HG03432 (cell line): ENCODE data around the gene HOXC5.

Experiments used
- ATAC-seq: cut with Tn5 transposase; IDR thresholded peaks from one replicate; pipeline ENCODE4 v1.9.1; 2021; ENCODE audit warnings: mild to moderate bottlenecking, moderate library complexity; ENCODE audit not compliant: unreplicated experiment

Gene HOXC5

GRCh38 chr12:54045401-54045800 is 12.6 kb downstream of the HOXC5 start:
- no peak for ATAC-seq

GRCh38 chr12:54045868-54046521 is 13.1 kb downstream of the HOXC5 start:
- no peak for ATAC-seq

- no peak for ATAC-seq
Observed at GRCh38 chr12:54046809-54047159, 13.9 kb downstream of the HOXC5 start.

- no peak for ATAC-seq
Observed at GRCh38 chr12:54047160-54047963, 14.5 kb downstream of the HOXC5 start.

GRCh38 chr12:54047964-54048303 is 15.1 kb downstream of the HOXC5 start:
- ATAC-seq, result no peak

GRCh38 chr12:54048406-54049093 is 15.7 kb downstream of the HOXC5 start:
- no peak for ATAC-seq

- no peak for ATAC-seq
Observed at GRCh38 chr12:54049108-54049507, 16.3 kb downstream of the HOXC5 start.

GRCh38 chr12:54050482-54050810 is 17.6 kb downstream of the HOXC5 start:
- ATAC-seq, result no peak

GRCh38 chr12:54051026-54051842 is 18.4 kb downstream of the HOXC5 start:
- no peak for ATAC-seq

GRCh38 chr12:54051874-54052437 is 19.1 kb downstream of the HOXC5 start:
- ATAC-seq, result no peak

- ATAC-seq, result no peak
Observed at GRCh38 chr12:54052438-54053002, 19.7 kb downstream of the HOXC5 start.

- peak; percentile 79 for ATAC-seq
Observed at GRCh38 chr12:54053003-54053750, 20.3 kb downstream of the HOXC5 start.

GRCh38 chr12:54053751-54054741 is 21.2 kb downstream of the HOXC5 start, which contains the start of gene HOXC4:
TSS of gene HOXC4 (plus strand) at chr12:54053835. CDS start at chr12:54053923, 88 bp downstream.
- ATAC-seq, result peak; percentile 64

- no peak for ATAC-seq
Observed at GRCh38 chr12:54054742-54055194, 21.9 kb downstream of the HOXC5 start.

- ATAC-seq, result no peak
Observed at GRCh38 chr12:54055552-54055951, 22.7 kb downstream of the HOXC5 start.

GRCh38 chr12:54056110-54056509 is 23.3 kb downstream of the HOXC5 start:
- ATAC-seq, result no peak

- no peak for ATAC-seq
Observed at GRCh38 chr12:54058128-54058768, 25.4 kb downstream of the HOXC5 start.

GRCh38 chr12:54059668-54060067 is 26.8 kb downstream of the HOXC5 start:
- no peak for ATAC-seq
